KBM-7 (cell line): Measurements from ENCODE around the gene MFAP2.
"Not testable (repeated sequence)": the region's sequence is repeated elsewhere in the genome, so short reads cannot be mapped to it uniquely, and the experiment has no call there.

Source experiments
- DNase-seq: peaks from one replicate; pipeline ENCODE4 v3.0.0-alpha.2; 2015
- in situ Hi-C: fragments of 300-500 bp; cut with MboI; formaldehyde crosslinking; loops from 2 replicates; pipeline ENCODE4 v1.14.3; 2020; ENCODE audit warnings: low sequenced_read_pairs, low pct_unique_long_range_greater_than_20kb, mixed read lengths

Gene MFAP2

GRCh38 chr1:16939386-16940180, 40.8 kb downstream of the MFAP2 start:
- in situ Hi-C loops, DNase-seq: not testable (repeated sequence)

- DNase-seq = no peak
- in situ Hi-C loops = no loop called here
Measured at GRCh38 chr1:16938351-16939321, 41.8 kb downstream of the MFAP2 start.

- DNase-seq, in situ Hi-C loops: not testable (repeated sequence)
Measured at GRCh38 chr1:16936580-16936979, 43.8 kb downstream of the MFAP2 start.

GRCh38 chr1:16933945-16934344, 46.5 kb downstream of the MFAP2 start:
- DNase-seq, in situ Hi-C loops: not testable (repeated sequence)

DNA sequence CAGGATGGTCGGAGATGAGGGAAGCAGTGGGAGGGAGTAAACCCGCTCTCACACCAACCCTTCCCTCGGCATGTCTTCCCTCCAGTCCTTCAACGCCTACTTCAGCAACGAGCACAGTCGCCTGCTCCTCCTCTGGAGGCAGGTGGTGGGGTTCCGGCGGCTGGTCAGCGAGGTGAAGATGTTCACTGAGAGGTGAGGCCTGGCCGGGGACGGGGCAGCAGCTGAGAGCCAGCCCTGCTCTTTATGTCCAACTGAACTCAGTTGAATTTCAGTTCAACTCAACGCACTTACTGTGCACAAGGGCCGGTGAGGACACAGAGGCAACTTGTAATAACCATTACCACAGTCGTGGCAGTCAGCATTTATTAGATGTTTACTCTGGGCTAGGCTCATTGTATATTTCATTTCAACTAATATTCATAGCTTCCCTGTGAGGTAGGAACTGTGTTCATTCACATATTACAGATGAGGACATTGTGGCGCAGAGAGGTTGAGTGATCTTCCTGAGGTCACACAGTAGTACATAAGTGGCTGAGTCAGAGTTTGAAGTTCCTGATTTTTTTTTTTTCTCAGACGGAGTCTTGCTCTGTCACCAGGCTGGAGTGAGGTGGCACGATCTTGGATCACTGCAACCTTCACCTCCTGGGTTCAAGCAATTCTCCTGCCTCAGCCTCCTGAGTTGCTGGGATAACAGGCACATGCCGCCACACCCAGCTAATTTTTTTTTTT, 49.0 kb downstream of the MFAP2 start:
- DNase-seq, in situ Hi-C loops: not testable (repeated sequence)

GRCh38 chr1:16929146-16930041, 51.0 kb downstream of the MFAP2 start:
- in situ Hi-C loops = not testable (repeated sequence)

DNA sequence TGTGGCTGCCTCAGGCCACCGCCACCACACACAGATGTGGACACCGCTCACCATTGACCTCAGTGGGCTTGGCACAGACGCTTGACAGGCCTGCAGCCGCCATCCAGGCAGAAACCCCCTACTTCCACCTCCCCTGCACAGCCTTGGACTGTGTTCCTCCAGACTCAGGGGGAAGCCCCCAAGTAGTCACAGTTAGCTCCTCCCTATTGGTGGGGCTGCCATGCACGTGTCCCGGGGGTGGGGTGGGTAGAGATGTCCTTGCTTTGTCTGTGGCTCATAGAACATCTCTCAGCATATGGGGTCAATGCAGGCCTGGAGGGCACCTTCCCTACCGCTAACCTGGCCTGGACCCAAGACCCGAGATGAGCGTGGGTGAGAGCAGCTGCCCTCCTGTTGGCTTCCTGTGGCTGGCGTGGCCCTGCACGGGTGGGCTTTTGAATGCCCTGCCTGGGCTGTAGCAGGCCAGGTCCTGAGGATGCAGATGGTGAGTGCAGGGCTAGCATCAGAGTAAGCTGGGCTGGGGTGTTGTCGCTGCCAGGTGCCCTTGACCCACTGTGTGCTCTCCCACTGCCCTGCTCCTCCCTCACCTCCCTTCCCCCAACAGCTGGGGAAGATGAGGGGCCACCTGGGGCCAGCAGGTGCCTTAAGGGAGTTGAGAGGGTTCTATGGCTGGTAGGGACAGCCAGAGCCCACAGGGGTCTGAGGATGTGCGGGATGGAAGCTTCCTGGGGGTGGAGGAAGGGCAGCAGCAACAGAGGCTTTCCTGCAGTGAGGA, 52.5 kb downstream of the MFAP2 start:
- in situ Hi-C loops = no loop called here
- no peak for DNase-seq

More at GRCh38 chr1:16929146-16930041, 51.0 kb downstream of the MFAP2 start:
- not testable (repeated sequence) for DNase-seq

DNA sequence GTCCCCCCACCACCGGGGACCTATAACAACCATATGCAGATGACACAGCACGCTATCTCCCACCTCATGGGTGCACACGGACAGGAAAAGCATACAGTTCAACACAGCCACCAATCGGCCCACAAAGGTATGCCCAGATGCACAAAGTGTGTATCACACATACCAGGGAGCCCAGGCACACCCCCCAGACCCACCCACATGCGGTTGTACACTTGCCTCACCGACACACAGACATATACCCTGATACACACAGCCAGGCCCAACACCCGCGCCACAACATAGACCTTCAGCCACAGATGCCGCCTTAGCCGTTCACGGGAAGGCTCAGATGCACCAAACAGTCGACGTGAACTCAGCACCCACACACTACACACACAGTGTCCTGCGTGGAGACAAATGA, 53.2 kb downstream of the MFAP2 start:
- DNase-seq = no peak
- in situ Hi-C loops = no loop called here

GRCh38 chr1:16926491-16927073, 53.8 kb downstream of the MFAP2 start:
- DNase-seq = no peak
- in situ Hi-C loops = no loop called here

GRCh38 chr1:16925635-16926490, 54.6 kb downstream of the MFAP2 start:
- DNase-seq = no peak
- in situ Hi-C loops = no loop called here

DNA sequence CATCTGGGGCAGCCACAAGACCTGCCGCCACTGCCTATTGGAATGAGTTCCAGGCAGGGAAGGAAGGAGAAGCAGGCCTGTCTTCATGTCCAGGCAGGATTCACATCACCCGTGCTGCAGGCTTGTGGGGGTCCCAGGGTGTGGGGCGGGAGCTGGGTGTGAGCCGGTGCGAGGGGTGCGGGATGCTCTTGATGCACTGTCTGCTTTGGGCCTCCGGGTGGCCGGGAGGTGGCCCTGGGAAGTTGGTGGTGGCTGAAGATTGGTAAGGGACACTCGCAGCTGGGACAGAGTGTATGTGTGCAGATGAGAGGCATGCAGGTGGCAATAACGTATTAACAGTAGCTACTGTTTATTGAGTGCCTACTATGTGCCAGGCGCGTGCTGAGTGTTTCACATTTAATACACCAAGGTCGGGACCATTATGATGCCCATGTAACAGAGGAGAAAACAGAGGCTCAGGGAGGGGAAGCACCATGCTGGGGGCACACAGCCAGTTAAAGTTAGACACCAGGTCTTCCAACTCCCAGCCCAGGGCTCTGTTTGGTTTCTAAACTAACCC, 55.4 kb downstream of the MFAP2 start:
- in situ Hi-C loops = no loop called here
- DNase-seq = no peak
